Measurements from ENCODE around the gene TOM1L2. TPM values are rescaled to one million over a fixed set of nuclear protein-coding genes. Genes with fewer than 3 reads are reported as not detected.

TOM1L2 gene
- total RNA-seq, 3 donors from 2014 or later (not counting 1 experiment from before 2014, with no cell fraction given), result 35.7 to 43.2 (median 35.7) TPM

DNA sequence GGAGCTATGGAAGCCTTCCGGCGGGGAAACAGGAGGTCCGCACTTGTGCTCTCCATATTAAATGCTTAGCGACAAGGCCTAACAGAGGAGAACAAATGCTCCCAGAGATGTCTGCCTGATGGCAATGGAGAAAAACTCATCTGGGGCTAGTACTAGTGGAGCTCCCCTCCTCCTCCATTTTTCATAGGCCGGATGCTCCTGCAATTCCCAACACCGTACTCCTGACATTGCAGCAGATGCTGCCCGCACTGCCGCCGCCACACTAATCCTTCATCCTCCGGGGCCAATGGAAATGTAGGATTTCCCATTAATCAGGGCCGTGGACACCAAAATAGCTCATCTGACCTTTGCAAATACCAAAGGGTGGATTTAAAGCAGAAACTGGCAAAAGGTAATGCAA is 27.5 kb downstream of the TOM1L2 start:
- TF ChIP-seq, protein P1, sequence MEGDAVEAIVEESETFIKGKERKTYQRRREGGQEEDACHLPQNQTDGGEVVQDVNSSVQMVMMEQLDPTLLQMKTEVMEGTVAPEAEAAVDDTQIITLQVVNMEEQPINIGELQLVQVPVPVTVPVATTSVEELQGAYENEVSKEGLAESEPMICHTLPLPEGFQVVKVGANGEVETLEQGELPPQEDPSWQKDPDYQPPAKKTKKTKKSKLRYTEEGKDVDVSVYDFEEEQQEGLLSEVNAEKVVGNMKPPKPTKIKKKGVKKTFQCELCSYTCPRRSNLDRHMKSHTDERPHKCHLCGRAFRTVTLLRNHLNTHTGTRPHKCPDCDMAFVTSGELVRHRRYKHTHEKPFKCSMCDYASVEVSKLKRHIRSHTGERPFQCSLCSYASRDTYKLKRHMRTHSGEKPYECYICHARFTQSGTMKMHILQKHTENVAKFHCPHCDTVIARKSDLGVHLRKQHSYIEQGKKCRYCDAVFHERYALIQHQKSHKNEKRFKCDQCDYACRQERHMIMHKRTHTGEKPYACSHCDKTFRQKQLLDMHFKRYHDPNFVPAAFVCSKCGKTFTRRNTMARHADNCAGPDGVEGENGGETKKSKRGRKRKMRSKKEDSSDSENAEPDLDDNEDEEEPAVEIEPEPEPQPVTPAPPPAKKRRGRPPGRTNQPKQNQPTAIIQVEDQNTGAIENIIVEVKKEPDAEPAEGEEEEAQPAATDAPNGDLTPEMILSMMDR (IDR thresholded peaks at IDR 0.05), result no peak
- no peak for ATAC-seq
- DNase-seq, result no peak
- Mint-ChIP-seq H3K36me3 (no peaks in the 10 kb centered on the region), H3K9me3 (no peaks in the 10 kb centered on the region), H3K27me3 (ENCODE audit: low read depth in 2 of 2) (no peaks in the 10 kb centered on the region), H3K4me1 (peaks cover 16 to 23% of the 10 kb centered on the region in 2 donors), H3K4me3 (no peak overlapping the region), H3K27ac (no peak overlapping the region)
- no peaks in the 10 kb centered on the region for H3K36me3 ChIP-seq (ENCODE audit: control insufficient read depth, insufficient read depth, low read length)
- H3K27me3 ChIP-seq (ENCODE audit: control insufficient read depth, insufficient read depth, low read length), result no peaks in the 10 kb centered on the region
- no peaks in the 10 kb centered on the region for H3K4me1 ChIP-seq (ENCODE audit: control insufficient read depth, insufficient read depth, low read length)
- no peak overlapping the region for H3K27ac ChIP-seq (ENCODE audit: low read length)
- WGBS (ENCODE audit: insufficient coverage), result 96% methylated on average over 11 of the region's 11 CpGs
- intact Hi-C loops (cut with micrococcal nuclease), result no loop called here
- no peak overlapping the region for H3K4me3 ChIP-seq (ENCODE audit: low read length)
- no peaks in the 10 kb centered on the region for H3K9me3 ChIP-seq (ENCODE audit: control insufficient read depth, insufficient read depth, low read length)

DNA sequence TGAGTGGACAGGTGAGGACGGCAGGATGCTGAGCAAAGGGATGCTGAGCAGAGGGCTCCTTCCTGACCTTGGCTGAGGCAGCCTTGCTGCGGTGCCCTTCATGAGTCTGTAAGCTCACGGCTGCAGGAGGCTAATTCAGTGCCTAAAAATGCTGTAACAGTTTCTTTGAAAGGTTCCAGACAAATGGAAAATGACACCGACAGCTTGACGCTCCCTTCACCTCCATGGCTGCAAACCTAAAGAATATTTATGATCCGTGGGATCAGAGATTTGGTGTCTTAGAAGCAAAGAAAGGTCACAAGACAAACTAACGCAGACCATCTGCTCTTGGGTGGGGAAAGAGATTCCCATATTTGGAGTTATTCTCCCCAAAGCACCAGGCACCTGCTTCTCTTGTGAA is 28.0 kb downstream of the TOM1L2 start:
- no peaks in the 10 kb centered on the region for H3K4me1 ChIP-seq (ENCODE audit: control insufficient read depth, insufficient read depth, low read length)
- H3K4me3 Mint-ChIP-seq, result no peak overlapping the region
- H3K27ac ChIP-seq (ENCODE audit: low read length), result no peak overlapping the region
- no peaks in the 10 kb centered on the region for H3K9me3 Mint-ChIP-seq
- H3K27me3 Mint-ChIP-seq (ENCODE audit: low read depth in 2 of 2), result no peaks in the 10 kb centered on the region
- no peak overlapping the region for H3K27ac Mint-ChIP-seq
- ATAC-seq (no peak), DNase-seq (no peak)
- H3K4me3 ChIP-seq (ENCODE audit: low read length), result no peak overlapping the region
- peaks cover 14 to 19% of the 10 kb centered on the region in 2 donors for H3K4me1 Mint-ChIP-seq
- TF ChIP-seq, protein P1 (IDR thresholded peaks at IDR 0.05), result no peak
- intact Hi-C loops (cut with micrococcal nuclease), result no loop called here
- H3K27me3 ChIP-seq (ENCODE audit: control insufficient read depth, insufficient read depth, low read length), result no peaks in the 10 kb centered on the region
- H3K36me3 Mint-ChIP-seq, result no peaks in the 10 kb centered on the region
- no peaks in the 10 kb centered on the region for H3K36me3 ChIP-seq (ENCODE audit: control insufficient read depth, insufficient read depth, low read length)
- no peaks in the 10 kb centered on the region for H3K9me3 ChIP-seq (ENCODE audit: control insufficient read depth, insufficient read depth, low read length)
- WGBS (ENCODE audit: insufficient coverage), result 97% methylated on average over 6 of the region's 7 CpGs

DNA sequence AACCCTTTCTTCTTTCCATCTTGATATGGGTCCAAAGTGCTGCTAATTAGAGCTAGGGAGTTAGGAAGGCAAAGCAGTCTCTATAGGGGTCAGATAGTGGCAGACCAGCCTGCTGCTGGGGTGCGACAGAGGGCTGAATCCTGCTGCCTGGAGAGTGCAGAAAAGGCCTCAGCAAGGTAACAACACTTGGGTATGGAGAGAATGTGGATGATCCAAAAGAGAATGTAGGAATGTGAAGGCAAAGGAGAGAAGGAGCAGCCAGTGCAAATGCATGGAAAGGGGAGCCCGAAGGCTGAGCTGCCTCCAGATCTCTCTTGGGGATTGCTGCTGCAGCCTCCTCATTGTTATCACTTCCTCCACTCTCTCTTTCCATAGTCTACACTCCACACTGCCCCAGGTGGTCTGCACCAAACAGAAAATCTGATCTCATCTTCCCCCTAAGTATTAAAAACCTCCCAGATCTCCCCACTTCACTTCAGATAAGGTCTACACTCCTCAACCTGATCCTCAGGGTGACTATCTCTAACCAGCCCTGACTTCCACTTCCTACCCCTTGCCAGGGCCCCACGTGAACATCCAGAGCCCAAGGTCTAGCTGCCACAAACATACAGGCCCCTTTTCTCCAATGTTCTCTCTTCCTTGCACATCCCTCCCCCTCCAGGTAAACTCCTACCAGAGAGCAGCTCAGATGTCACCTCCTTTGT is 28.8 kb downstream of the TOM1L2 start:
- Mint-ChIP-seq H3K4me1 (peaks cover 9 to 12% of the 10 kb centered on the region in 2 donors), H3K36me3 (no peaks in the 10 kb centered on the region), H3K27ac (peak overlapping the region in 1 of 2 donors; percentile 54), H3K9me3 (no peaks in the 10 kb centered on the region), H3K27me3 (ENCODE audit: low read depth in 2 of 2) (no peaks in the 10 kb centered on the region), H3K4me3 (no peak overlapping the region)
- intact Hi-C loops (cut with micrococcal nuclease), result no loop called here
- Histone ChIP-seq H3K36me3 (ENCODE audit: control insufficient read depth, insufficient read depth, low read length) (no peaks in the 10 kb centered on the region), H3K4me1 (ENCODE audit: control insufficient read depth, insufficient read depth, low read length) (no peaks in the 10 kb centered on the region), H3K9me3 (ENCODE audit: control insufficient read depth, insufficient read depth, low read length) (no peaks in the 10 kb centered on the region), H3K27ac (ENCODE audit: low read length) (no peak overlapping the region), H3K4me3 (ENCODE audit: low read length) (no peak overlapping the region), H3K27me3 (ENCODE audit: control insufficient read depth, insufficient read depth, low read length) (no peaks in the 10 kb centered on the region)
- ATAC-seq, result no peak
- TF ChIP-seq, protein P1 (IDR thresholded peaks at IDR 0.05), result no peak
- 78% methylated on average over 3 of the region's 3 CpGs for WGBS (ENCODE audit: insufficient coverage)
- DNase-seq, result no peak

DNA sequence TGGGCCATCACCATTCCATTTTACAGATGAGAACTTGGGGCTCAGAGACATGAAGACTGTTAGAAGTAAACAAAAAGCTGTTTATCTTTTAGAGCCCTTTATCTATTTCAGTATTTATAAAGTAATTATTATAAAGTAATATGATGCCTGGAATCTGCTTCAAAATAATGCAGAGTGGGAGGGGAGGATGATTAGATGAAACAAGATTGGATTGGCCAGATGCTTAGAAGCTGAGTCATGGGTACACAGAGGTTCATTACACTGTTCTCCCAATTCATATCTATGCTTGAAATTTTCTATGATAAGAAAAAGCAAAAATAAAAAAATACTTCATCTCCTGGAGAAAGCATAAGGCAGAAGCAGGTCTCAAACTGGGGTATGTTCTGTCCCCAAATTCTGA is 29.4 kb downstream of the TOM1L2 start:
- H3K9me3 Mint-ChIP-seq, result no peaks in the 10 kb centered on the region
- DNase-seq (no peak), ATAC-seq (no peak)
- TF ChIP-seq, protein P1 (IDR thresholded peaks at IDR 0.05), result no peak
- H3K27me3 ChIP-seq (ENCODE audit: control insufficient read depth, insufficient read depth, low read length), result no peaks in the 10 kb centered on the region
- H3K27ac ChIP-seq (ENCODE audit: low read length), result no peak overlapping the region
- H3K4me1 Mint-ChIP-seq, result peaks cover 9 to 12% of the 10 kb centered on the region in 2 donors
- no peak overlapping the region for H3K4me3 Mint-ChIP-seq
- no peaks in the 10 kb centered on the region for H3K36me3 Mint-ChIP-seq
- peak overlapping the region in 1 of 2 donors; percentile 54 for H3K27ac Mint-ChIP-seq
- H3K9me3 ChIP-seq (ENCODE audit: control insufficient read depth, insufficient read depth, low read length), result no peaks in the 10 kb centered on the region
- no peaks in the 10 kb centered on the region for H3K27me3 Mint-ChIP-seq (ENCODE audit: low read depth in 2 of 2)
- no peak overlapping the region for H3K4me3 ChIP-seq (ENCODE audit: low read length)
- H3K4me1 ChIP-seq (ENCODE audit: control insufficient read depth, insufficient read depth, low read length), result no peaks in the 10 kb centered on the region
- no peaks in the 10 kb centered on the region for H3K36me3 ChIP-seq (ENCODE audit: control insufficient read depth, insufficient read depth, low read length)
- intact Hi-C loops (cut with micrococcal nuclease), result no loop called here

All from natural killer cell (primary cell).